GM19372 (cell line): ENCODE data around the gene RBBP8NL.

Experiments used
- ATAC-seq: cut with Tn5 transposase; IDR thresholded peaks from one replicate; pipeline ENCODE4 v1.9.1; 2021; ENCODE audit warnings: mild to moderate bottlenecking, low read depth, moderate library complexity; ENCODE audit not compliant: unreplicated experiment

The RBBP8NL gene, protein sequence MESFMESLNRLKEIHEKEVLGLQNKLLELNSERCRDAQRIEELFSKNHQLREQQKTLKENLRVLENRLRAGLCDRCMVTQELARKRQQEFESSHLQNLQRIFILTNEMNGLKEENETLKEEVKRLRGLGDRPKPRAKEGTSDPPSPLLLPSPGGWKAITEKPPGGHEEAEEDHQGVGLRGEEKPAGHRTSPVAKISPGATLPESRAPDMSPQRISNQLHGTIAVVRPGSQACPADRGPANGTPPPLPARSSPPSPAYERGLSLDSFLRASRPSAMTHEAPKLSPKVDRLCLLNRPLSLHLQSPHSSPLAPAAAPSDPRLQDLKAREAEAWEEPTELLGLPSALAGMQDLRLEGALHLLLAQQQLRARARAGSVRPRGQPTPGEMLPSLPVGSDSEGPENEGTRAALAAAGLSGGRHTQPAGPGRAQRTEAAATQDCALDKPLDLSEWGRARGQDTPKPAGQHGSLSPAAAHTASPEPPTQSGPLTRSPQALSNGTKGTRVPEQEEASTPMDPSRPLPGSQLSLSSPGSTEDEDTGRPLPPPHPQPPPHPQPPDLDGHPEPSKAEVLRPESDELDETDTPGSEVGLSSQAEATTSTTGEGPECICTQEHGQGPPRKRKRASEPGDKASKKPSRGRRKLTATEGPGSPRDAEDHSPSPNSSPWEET

DNA sequence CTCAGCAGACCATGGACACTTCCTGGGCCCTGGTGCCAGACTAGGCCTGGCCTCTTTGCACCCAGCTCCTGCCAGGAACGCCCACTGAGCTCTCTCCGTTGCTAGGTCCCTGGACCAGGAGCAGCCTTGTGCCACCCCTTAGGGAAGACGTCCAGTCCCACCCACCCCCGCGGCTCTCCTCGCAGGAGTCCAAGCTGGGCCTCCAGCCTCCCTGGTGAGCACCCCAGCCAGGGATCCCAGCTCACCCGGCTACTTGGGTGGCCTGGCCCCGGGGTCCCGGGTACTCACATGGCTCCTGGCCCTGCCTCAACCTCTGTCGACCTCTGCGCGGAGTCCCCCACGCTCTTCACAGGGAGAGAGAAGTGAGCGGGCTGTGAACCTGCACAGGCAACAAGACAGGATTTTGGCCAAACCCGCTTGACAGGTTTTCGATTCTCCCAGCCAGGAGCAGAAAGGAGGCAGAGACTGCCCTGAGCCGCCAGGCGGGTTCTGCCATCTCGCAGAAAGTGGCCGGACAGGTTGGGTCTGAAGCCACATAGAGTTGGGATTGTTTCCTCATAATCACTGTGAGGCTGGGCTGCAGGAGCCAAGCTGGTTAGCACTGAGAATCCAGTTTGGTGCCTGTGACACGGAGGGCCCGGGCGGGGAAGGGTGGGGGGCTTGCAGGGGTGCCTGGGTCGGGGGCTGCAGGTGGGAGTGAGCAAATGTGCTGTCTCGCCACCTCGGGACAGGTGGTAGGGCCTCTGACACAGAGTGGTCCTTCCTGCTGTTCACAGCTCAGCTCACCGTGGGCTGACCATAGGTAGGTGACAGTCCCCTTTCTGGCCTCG, at the start of gene RBBP8NL:
Gene RBBP8NL, minus strand, starts transcription at position 368 of the 830 bp plus-strand sequence. CDS start 7,892 bp downstream, outside the sequence.
- ATAC-seq = no peak

DNA sequence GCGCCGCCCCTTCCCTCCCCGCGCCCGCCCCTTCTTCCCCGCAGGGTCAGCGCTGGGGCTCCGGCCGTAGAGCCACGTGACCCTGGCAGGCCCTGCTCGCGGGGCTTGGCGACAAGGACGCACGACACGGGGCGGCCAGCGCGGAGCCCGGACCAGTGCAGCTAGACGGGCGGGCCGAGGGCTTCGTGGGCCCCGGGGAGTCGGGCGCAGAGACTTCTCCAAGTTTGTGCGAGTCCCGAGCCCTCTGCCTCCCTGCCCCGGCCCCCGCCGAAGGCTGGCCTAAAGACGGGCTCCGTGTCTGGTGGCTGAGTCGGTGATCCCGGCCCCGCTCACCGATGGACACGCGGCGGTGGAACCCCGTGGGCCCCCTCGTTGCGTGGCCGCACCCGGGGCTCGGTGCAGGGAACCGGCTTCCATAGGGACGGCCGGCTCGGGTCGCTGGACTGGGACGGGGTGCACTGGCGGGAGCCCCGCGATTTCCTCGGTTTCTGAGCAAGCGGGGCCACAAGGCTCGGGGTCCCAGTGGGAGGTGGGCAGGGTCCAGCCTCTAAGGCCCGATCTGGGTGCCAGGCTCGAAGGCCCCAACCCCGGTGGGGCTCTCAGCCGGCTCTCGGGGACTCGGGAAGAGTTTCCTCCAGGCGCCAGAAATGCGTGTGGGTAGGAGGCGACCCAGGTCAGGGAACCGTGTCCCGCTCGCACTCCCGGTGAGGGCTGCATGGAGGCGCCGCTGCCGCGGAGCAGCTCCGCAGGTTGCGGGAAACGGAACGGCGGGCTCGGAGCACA, 48.9 kb upstream of the RBBP8NL start:
- no peak for ATAC-seq

DNA sequence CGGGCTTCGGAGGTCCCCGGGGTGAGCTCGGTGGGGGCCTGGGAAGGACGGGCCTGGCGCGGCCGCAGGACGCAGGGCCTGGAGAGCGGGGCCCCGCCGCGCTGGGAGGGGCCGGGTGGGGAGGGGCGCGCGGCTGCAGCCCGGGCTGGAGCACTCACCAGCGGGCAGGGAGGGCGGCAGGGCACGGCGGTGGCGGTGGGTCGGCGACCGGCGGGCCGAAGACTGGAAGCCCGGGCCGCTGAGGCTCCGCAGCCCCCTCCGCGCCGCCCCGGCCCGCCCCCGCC, 48.4 kb upstream of the RBBP8NL start, which contains the start of gene GATA5:
Gene GATA5, minus strand, starts transcription at position 224 of the 284 bp plus-strand sequence. CDS start 474 bp downstream, outside the sequence.
- no peak for ATAC-seq

DNA sequence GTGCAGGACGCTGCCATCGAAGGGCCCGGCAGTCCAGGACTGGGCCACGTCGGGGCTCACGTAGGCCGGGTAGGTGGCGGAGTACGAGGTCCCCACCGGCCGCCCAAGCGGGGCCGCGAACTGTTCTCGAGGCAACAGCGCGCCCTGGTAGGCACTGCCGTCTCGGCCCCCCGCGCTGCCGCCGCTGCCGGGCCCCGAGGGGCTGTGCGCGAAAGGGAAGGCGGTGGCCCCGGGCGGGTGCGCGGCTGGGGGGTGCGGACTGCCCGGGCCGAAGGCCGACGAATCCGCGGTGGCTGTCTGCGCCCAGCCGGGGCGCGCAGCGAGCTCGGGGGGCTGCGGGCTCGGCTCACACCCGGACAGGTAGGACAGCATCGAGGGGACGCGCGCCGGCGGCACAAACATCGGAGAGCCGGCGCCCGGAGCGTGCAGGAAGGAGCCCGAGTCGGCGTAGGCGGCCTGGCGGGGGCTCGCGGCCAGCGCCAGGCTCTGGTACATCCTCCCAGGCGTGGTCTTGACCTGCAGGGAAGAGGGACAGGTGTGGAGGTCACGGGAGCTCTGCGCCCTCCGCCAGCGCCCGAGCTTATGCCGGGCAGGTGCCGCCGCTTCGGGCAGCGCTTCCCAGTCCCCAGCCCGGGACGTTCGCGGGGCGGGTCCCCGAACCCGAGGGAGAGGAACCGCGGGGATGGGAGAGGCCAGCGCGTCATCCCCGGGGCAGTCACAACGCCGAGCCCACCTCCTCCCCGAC, 47.9 kb upstream of the RBBP8NL start:
- no peak for ATAC-seq

DNA sequence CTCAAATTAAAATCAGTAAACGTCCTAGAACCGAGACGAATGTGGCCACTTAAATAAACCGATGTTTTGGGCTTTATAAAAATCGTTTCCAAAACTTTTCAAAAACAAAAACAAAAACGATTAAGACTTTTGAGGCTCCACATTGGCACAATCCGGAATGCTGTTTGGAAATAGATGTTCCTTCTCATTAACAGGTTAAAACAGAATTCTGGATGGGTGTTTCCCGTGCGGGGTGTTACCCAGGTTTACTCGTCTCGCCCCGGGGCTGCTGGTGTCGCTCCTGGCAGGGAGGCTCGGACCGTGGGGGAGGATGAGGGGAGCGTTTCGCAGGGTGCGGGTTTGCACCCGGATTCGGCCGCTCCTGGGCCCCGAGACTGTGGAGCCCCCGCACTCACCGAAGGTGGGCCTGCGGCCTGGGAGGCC, 47.3 kb upstream of the RBBP8NL start:
- ATAC-seq = no peak

DNA sequence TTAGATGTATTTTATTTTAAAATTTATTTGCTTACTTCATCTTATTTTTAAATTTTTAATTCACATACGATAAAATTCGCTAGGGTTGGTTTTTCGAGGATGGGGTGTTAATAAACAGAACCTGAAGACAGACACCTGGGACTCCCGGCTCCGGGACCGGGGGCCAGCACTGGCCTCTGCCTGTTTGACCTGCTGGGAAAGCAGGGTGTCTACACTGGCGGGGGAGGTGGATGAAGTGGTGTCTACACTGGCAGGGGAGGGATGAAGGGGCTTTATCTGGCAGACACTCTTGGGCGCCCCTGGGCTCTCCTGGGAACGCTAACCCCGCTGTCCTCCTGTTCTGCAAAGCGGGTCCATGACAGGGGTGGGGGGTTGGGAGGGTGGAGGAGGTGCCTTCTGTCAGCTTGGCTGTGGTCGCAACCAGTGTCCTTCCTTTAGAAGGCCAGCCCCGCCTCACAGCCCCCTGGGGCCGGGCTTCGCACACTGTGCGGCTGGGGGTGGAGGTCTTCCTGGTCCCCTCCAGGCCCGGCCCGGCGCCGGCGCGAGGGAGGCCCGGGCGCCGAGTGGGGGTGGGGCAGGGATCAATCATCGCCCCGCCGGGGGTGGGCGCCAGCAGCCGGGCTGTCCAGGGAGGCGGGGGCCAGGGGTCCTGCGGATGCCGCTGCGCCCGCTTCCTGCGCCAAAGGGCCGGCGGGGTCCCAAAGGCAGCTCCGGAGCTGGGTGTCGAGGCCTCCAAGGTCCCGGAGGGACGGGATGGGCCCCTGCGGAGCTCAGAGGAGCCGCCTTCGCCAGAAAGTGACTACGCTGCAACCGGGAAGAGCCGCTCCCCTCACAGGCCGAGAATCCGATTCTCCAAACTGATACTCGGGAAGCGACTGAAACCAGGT, 46.6 kb upstream of the RBBP8NL start:
- ATAC-seq = no peak

DNA sequence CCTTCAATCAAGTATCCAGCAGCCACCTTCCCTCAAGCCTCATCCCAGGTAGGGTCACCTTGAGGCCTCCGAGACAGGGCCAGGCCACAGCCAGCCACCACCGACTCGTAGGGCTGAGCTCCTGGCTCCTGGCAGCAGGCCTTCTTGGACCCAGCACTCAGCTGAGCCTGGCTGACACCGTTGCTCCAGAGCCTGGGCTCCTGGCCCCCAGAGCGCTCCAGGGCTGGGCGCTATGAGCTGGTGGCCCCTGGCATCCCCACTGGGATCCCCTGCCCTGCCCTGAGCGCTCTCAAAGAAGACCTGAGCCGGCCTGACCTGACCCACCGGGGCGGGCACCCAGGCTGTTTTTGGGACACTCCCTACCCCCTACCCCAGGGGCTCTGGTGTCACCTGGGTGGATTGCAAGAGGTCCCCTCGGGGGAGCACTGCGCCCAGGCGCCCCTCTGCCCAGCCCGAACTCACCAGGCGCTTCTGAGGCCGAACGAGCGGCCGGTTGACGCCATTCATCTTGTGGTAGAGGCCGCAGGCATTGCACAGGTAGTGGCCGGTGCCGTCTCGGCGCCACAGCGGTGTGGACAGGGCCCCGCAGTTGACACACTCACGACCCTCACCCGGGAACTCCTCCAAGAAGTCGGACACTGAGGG, 45.7 kb upstream of the RBBP8NL start:
- ATAC-seq = no peak

DNA sequence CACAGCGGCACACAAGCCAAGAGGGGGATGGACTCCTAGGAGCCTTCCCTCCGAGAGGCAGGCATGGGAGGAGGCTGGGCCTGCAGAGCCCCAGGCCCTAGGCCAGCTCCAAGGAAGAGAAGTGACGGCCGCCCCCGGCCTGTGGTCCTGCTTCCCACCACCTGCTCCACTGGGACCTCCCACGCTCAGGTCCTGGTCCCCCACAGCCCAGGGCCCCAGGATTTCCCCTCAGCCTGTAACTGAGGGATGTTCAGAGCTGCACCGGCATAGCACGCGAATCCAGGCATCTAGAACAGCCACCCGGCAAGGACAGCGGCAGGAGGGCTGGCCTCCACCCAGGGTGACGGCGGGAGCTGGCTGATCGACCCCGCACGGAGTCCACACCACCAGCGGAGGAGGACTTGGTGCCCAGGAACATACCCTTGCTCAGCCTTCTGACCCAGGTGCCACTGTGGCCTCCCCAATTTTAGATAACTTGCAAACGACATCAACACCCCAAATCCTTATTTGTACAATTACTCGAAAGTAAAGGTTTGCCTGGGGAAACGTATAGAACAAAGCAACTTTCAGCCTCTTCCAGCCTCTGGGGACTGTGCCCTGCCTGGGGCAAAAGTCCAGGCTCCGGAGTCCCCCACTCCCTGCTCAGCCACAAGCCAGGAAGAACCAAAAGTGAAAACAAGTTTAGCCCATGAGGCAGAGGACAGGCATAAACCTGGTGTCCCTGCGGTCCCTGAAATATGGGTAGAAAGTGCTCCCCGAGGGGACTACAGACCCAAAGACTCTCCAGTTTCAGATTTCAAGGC, 45.0 kb upstream of the RBBP8NL start:
- ATAC-seq = no peak

DNA sequence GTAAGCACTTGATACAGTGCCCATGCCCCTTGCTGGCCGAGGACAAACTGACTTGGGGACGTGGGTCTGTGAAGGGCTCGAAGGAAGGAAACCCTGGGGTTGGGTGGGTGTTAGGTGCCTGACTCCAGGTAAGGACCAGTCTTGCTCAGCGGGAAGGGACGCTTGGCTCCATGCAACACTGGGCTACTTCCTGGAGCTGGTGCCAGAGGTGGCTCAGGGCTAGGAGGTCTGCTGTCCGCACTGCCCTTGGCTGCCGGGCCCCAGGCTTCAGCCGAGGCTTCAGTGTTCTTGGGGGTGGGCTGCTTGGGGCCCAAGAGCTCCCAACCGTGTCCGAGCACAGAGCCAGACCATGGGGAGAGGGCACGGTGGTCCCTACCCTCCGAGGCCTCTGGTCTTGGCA, 43.1 kb upstream of the RBBP8NL start:
- ATAC-seq = no peak

DNA sequence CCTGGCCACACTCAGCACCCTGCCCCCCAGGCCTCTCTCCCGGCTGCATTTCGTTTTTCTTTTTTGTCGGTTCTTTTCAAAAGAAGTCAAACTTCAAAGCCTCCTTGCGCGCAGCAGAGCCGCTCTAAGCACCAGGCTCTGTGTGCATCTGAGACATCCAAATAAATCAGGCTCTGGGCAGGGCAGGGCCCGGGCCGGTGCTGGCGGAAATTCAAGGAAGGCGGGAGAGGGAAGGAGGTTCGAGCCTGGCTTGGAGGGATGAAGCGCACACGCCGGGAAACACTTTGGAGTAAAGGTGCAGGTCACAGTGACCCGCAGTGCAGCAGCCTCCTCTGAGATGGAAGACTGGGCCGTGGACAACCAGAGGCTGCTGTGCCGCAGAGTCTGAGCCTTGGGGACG, 42.7 kb upstream of the RBBP8NL start:
- no peak for ATAC-seq

DNA sequence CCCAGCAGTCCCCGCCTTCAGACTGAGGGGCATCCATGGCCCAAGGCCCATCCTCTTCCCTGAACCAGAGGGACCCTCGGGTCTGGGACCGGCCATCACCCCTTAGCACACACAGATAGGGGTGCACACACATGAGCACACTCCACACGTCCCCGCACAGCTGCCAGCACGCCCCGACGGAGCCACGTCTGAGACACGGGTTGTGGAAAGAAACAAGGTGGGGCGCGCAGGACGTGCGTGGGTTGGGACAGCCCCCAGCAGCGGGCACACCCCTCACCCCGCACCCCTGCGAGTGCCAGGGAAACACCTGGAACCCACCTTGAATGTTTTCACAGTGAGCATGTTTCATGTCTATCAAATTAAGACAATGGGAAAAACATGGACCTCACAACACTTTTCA, 42.0 kb upstream of the RBBP8NL start:
- no peak for ATAC-seq

DNA sequence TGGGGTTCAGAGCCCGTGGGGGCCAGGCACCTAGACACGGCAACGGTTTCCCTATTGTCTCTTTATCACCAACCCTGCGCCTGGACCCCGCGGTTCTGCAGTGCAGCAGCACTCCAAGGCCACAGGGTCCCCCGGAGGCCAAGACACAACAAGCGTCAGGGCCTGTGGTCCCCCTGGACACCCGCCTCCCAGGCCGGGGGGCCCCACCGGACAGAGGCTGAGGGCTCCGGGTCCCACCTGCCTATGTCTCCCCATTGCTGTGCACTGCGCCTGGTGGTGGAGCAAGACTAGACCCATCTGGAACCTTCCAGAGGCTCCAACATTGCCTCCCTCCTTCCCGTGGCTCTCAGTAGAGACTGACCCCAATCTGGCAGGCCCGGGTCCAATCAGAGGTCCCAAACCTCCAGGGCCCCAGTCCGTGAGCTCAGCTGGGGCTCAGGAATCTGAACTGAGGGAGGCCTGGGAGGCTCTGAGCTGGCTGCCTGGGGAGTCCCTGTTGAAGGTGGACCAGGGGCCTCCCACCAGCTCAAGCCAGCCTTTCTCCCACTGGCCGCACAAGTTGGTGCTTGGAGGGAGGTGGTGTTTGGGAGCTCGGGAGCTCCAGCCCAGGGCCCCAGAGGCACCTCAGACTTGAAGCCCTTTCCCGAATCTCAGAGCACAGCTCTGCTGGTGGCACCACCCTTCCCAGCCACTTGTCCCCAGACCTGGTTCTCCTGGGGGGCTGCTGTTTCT, 39.6 kb upstream of the RBBP8NL start:
- no peak for ATAC-seq

DNA sequence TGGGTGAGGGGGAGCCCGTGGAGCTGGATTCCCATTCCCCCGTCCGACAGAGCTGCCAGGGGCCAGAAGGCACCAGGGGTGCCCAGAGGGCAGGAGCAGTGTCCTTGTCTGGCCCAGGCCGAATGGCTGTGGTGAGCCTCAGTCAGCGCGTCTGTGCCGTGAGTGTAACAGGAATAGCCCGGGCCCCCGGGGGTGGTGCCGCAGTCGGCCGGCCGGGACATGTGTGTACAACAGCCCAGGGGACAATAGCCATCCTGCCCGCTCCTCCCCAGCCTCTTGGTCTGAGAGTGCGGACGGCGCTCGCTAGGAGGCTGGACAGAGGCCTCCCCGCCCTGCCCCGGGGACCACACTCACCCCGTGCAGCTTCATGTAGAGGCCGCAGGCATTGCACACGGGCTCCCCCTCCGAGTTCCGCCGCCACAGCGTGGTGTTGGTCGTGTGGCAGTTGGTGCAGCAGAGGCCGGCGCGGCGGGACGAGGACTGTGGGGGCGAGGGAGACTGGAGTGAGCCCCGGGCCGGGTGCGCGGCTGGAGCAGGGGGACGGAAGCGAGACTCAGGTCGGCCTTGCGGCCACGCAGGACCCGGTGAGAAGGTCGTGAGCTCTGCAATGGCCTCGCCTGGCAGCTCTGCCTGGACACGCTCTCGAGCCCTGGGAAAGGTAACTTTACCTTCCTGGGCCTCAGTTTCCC, 38.9 kb upstream of the RBBP8NL start:
- no peak for ATAC-seq

DNA sequence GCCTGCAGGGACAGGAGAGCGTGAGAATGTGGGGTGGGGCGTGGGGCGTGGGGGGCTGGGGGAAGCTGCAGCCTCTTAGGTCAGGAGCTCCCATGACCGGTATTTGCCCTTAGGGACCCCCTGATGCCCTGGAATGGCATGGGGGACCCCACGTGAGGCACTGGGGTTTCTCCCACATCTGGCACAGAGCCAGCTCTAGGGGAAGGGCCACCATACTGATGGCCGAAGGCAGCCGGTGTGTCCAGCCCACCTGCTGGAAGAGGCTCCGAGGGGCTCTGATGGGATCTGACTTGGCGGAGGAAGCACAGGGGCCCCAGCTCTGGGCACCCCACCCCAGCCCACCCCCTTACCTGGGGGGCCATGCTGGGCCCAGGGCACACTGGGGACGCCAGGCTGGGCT, 37.7 kb upstream of the RBBP8NL start:
- no peak for ATAC-seq

DNA sequence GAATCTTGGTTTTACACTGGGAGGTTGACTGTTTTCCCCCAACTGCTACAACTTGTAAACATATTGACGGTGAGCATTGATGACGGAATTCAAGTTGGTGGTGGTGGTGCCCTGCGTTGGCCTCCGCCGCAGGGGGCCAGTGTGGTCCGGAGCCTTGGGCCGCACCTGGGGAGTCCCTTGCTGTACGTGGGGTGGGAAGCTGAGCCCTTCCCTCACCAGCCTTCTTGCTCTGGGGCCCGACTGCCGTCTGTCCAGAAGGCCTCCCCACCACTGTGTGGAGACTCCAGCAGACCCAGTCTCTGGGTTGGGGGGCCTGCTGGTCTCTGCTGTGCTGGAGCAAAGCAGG, 37.1 kb upstream of the RBBP8NL start:
- ATAC-seq = no peak

DNA sequence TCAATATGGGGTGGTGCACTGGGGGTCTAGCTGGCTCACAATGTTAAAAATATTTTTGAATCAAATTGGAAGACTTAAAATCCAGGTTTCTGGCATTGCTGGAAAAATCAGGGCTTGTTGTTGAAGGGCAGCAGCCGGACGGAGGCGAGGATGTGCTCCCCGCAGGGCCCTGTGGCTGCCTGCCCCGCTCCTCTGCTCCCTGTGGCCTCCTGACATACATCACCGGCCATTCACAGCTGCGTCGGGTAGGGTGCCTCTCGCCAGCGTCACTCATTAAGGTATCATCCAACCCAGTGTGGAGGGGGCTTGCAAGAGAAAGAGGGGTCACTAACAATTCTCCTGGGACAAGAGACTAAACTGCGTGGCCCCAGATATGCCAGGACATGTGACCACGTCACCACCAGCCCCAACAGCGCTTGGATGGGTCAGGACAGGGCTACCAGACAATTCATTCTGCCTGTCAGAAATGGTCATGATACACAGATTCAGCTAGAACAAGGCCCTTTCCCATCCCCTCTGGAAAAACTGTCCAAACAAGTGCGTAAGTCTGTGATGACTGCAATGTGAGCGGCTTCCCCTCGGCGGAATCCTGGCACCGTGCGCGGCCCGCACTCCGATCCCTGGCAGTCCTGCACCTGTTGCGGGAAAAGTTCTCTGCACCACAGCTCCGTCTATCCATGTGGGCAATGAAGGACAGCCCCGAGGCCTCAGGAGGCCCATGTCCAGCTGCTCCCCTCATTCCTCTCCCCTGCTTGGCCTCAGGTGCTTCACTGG, 36.5 kb upstream of the RBBP8NL start:
- ATAC-seq = no peak
